Stomach (tissue), 4 donors: Measurements from ENCODE around the gene GTF2IRD1.
A peak's percentile ranks its signal among the peaks of the same experiment; 100 is the strongest.

Source experiments
- EP300 ChIP-seq: sonication (generic); formaldehyde crosslinking; IDR thresholded peaks from one replicate; pipeline ENCODE4 v1.6.1; 2017; ENCODE audit warnings: antibody characterized with exemption
- TF ChIP-seq, protein P1 (sequence below), 7 experiments: fragments of 450-650 bp in 4 of 7; fragments of 200-600 bp in 3 of 7; sonication (generic) in 3 of 7; IDR thresholded peaks; one replicate each; pipeline ENCODE4 v1.5.1; 2016 to 2019; ENCODE audit warnings: antibody characterized with exemption in 7 of 7, control low read depth in 2 of 7, mild to moderate bottlenecking in 1 of 7

- TF ChIP-seq, protein P1, sequence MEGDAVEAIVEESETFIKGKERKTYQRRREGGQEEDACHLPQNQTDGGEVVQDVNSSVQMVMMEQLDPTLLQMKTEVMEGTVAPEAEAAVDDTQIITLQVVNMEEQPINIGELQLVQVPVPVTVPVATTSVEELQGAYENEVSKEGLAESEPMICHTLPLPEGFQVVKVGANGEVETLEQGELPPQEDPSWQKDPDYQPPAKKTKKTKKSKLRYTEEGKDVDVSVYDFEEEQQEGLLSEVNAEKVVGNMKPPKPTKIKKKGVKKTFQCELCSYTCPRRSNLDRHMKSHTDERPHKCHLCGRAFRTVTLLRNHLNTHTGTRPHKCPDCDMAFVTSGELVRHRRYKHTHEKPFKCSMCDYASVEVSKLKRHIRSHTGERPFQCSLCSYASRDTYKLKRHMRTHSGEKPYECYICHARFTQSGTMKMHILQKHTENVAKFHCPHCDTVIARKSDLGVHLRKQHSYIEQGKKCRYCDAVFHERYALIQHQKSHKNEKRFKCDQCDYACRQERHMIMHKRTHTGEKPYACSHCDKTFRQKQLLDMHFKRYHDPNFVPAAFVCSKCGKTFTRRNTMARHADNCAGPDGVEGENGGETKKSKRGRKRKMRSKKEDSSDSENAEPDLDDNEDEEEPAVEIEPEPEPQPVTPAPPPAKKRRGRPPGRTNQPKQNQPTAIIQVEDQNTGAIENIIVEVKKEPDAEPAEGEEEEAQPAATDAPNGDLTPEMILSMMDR (IDR thresholded peaks at IDR 0.05), result peak in 2 of 7 experiments; percentile 6 to 10
- TF ChIP-seq EP300, result no peak
These were observed 48.6 kb downstream of the GTF2IRD1 start for GRCh38 chr7:74502216-74502891.
